Fibroblast of lung (primary cell): ENCODE data around the gene LIPT2. TPM values are rescaled to one million over a fixed set of nuclear protein-coding genes. Genes with fewer than 3 reads are reported as not detected.

Experiments
- DNase-seq, 2 donors: peaks; one replicate each; pipeline versions ENCODE4 v3.0.0 to v3.0.0-alpha.2; 2010; ENCODE audit warnings: low read depth in 2 of 2
- H2AFZ ChIP-seq: 2 replicates; pipeline ENCODE4 v1.5.1; 2012; ENCODE audit warnings: low read length, control low read depth, inconsistent platforms
- H3K27ac ChIP-seq: 2 replicates; pipeline ENCODE4 v1.5.1; 2011; ENCODE audit warnings: low read length, control low read depth; ENCODE audit not compliant: insufficient read depth
- H3K27me3 ChIP-seq: 2 replicates; pipeline ENCODE4 v1.5.1; 2011; ENCODE audit warnings: mild to moderate bottlenecking, low read length; ENCODE audit not compliant: control insufficient read depth, insufficient read depth
- H3K36me3 ChIP-seq: 2 replicates; pipeline ENCODE4 v1.5.1; 2011; ENCODE audit warnings: low read length; ENCODE audit not compliant: control insufficient read depth, insufficient read depth
- H3K4me1 ChIP-seq: 2 replicates; pipeline ENCODE4 v1.5.1; 2011; ENCODE audit warnings: low read length; ENCODE audit not compliant: control insufficient read depth, insufficient read depth; ENCODE audit errors: extremely low read depth
- H3K4me2 ChIP-seq: 2 replicates; pipeline ENCODE4 v1.5.1; 2011; ENCODE audit warnings: low read length, control low read depth; ENCODE audit not compliant: insufficient read depth; ENCODE audit errors: extremely low read depth
- H3K4me3 ChIP-seq, 4 experiments: fragments of 200-600 bp in 1 of 4; sonication (generic) in 1 of 4; replicated peaks in 1 of 4; 2 replicates each; pipeline ENCODE4 v1.5.1; 2011 to 2016; ENCODE audit warnings: low read length in 4 of 4, low read depth in 3 of 4, mild to moderate bottlenecking in 3 of 4, control low read depth in 2 of 4, inconsistent platforms in 1 of 4, mixed read lengths in 1 of 4; ENCODE audit not compliant: insufficient read depth in 1 of 4; ENCODE audit errors: control extremely low read depth in 1 of 4
- H3K79me2 ChIP-seq: 2 replicates; pipeline ENCODE4 v1.5.1; 2012; ENCODE audit warnings: mild to moderate bottlenecking, low read length, inconsistent platforms; ENCODE audit not compliant: control insufficient read depth, insufficient read depth
- H3K9ac ChIP-seq: 2 replicates; pipeline ENCODE4 v1.5.1; 2011; ENCODE audit warnings: mild to moderate bottlenecking, low read length, control low read depth; ENCODE audit not compliant: insufficient read depth
- H3K9me3 ChIP-seq: 2 replicates; pipeline ENCODE4 v1.5.1; 2012; ENCODE audit warnings: low read depth, low read length; ENCODE audit not compliant: control insufficient read depth, insufficient read depth
- H4K20me1 ChIP-seq: 2 replicates; pipeline ENCODE4 v1.5.1; 2011; ENCODE audit warnings: low read length; ENCODE audit not compliant: control insufficient read depth, insufficient read depth; ENCODE audit errors: extremely low read depth
- CTCF ChIP-seq, 2 donors: IDR thresholded peaks in 1 of 2; conservative IDR thresholded peaks in 1 of 2; 1 replicate in 1 of 2; 2 replicates in 1 of 2; pipeline ENCODE4 v1.5.1; 2011 to 2012; ENCODE audit warnings: low read length in 2 of 2, control low read depth in 1 of 2, inconsistent platforms in 1 of 2, low read depth in 1 of 2, mild to moderate bottlenecking in 1 of 2
- EZH2 ChIP-seq: IDR thresholded peaks from 2 replicates; pipeline ENCODE4 v1.5.1; 2012; ENCODE audit warnings: low read length, control low read depth, mild to moderate bottlenecking; ENCODE audit errors: missing control alignments
- polyA plus RNA-seq, 2 donors: library from polyadenylated mRNA; depleted of rRNA in 1 of 2; stranded (reverse) in 1 of 2; unstranded in 1 of 2; fragments of >200 nt; gene quantifications; 2 replicates each; pipeline ENCODE4 v1.2.1, GENCODE V29; 2011 to 2012; ENCODE audit warnings: missing spikeins in 1 of 2
- total RNA-seq: library from RNA; depleted of rRNA; stranded (reverse); fragments of >200 nt; gene quantifications from 2 replicates; pipeline ENCODE4 v1.2.1, GENCODE V29; 2014

LIPT2 gene
- total and polyA plus RNA-seq, 2 donors (not counting 1 experiment from before 2014, with no cell fraction given): 1.8 to 2.8 TPM

- Histone ChIP-seq H3K79me2 (no peaks in the 10 kb centered on the region), H3K36me3 (no peaks in the 10 kb centered on the region), H3K4me3 (no peak overlapping the region), H3K9me3 (no peaks in the 10 kb centered on the region), H4K20me1 (no peaks in the 10 kb centered on the region), H3K9ac (no peak overlapping the region), H3K27ac (no peak overlapping the region), H3K4me1 (no peaks in the 10 kb centered on the region), H2AFZ (no peak overlapping the region), H3K4me2 (no peak overlapping the region), H3K27me3 (peaks cover 3% of the 10 kb centered on the region)
- no peak for TF ChIP-seq CTCF (conservative IDR thresholded peaks at IDR 0.05 in 1 of 2, IDR thresholded peaks at IDR 0.05 in 1 of 2; ENCODE audit: low read depth in 1 of 2, low read length in 2 of 2)
- TF ChIP-seq EZH2: no peak
- no peak for DNase-seq
Measured at GRCh38 chr11:74506823-74507222, 13.3 kb upstream of the LIPT2 start.

GRCh38 chr11:74505911-74506310, 12.4 kb upstream of the LIPT2 start:
- Histone ChIP-seq H3K9me3 (no peaks in the 10 kb centered on the region), H2AFZ (no peak overlapping the region), H3K79me2 (no peaks in the 10 kb centered on the region), H3K4me1 (no peaks in the 10 kb centered on the region), H3K9ac (no peak overlapping the region), H4K20me1 (no peaks in the 10 kb centered on the region), H3K36me3 (no peaks in the 10 kb centered on the region), H3K4me3 (no peak overlapping the region), H3K27ac (no peak overlapping the region), H3K4me2 (no peak overlapping the region), H3K27me3 (no peaks in the 10 kb centered on the region)
- TF ChIP-seq CTCF (conservative IDR thresholded peaks at IDR 0.05 in 1 of 2, IDR thresholded peaks at IDR 0.05 in 1 of 2; ENCODE audit: low read depth in 1 of 2, low read length in 2 of 2) (no peak), EZH2 (no peak)
- no peak for DNase-seq

- TF ChIP-seq EZH2 (no peak), CTCF (conservative IDR thresholded peaks at IDR 0.05 in 1 of 2, IDR thresholded peaks at IDR 0.05 in 1 of 2; ENCODE audit: low read depth in 1 of 2, low read length in 2 of 2) (no peak)
- Histone ChIP-seq H2AFZ (no peak overlapping the region), H3K36me3 (no peaks in the 10 kb centered on the region), H3K4me3 (no peak overlapping the region), H4K20me1 (no peaks in the 10 kb centered on the region), H3K27me3 (no peaks in the 10 kb centered on the region), H3K9me3 (no peaks in the 10 kb centered on the region), H3K79me2 (no peaks in the 10 kb centered on the region), H3K4me1 (no peaks in the 10 kb centered on the region), H3K9ac (no peak overlapping the region), H3K27ac (no peak overlapping the region), H3K4me2 (no peak overlapping the region)
- no peak for DNase-seq
Measured at GRCh38 chr11:74504100-74504691, 10.7 kb upstream of the LIPT2 start.
